ENCODE results near the gene HIPK4. TPM values are rescaled to one million over a fixed set of nuclear protein-coding genes. Genes with fewer than 3 reads are reported as not detected.

HIPK4 gene
- total and polyA plus RNA-seq, 2 of the 8 experiments (the other 6 are each of a cell fraction or from before 2014, with no cell fraction given), result 0.15 to 0.57 TPM

DNA sequence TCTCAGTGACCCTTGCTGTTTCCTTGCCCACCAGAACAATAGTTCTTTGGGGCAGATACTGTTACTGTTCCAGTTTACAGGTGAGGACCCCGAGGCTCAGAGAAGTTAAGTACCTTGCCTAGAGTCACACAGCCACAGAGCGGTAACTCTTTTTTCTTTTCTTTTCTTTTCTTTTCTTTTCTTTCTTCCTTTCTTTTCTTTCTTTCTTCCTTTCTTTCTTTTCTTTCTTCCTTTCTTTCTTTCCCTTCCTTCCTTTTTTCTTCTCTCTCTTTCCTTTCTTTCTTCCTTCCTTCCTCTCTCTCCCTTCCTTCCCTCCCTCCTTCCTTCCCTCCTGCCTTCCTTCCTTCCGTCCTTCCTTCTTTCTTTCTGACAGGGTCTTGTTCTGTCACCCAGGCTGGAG lies 28.1 kb upstream of the HIPK4 start:
- Histone ChIP-seq H3K9ac (replicated peaks in 1 of 4; ENCODE audit: extremely low read depth in 1 of 4, low read depth in 3 of 4, low read length in 3 of 4) (no peak overlapping the region), H3K9me3 (ENCODE audit: insufficient read depth in 2 of 2, low read depth in 1 of 2, low read length in 1 of 2) (no peaks in the 10 kb centered on the region), H3K23ac (ENCODE audit: insufficient read length) (no peak overlapping the region), H3K4me2 (ENCODE audit: insufficient read depth in 1 of 2, low read depth in 2 of 2, low read length in 2 of 2) (no peak overlapping the region), H3K56ac (replicated peaks; ENCODE audit: insufficient read length, low read depth, low read length) (no peak overlapping the region), H3K14ac (ENCODE audit: insufficient read length) (no peak overlapping the region), H3K27me3 (replicated peaks in 1 of 4; ENCODE audit: control insufficient read depth in 3 of 4, extremely low read depth in 1 of 4, insufficient read depth in 3 of 4, low read length in 3 of 4) (no peaks in the 10 kb centered on the region; a peak in 1 of 7 replicates), H2AFZ (ENCODE audit: low read length) (no peak overlapping the region), H2AK5ac (ENCODE audit: low read depth, low read length) (no peak overlapping the region), H4K5ac (ENCODE audit: insufficient read length, low read depth, low read length) (no peak overlapping the region), H3K79me2 (ENCODE audit: control insufficient read depth in 1 of 2, insufficient read depth in 2 of 2, low read length in 2 of 2) (no peaks in the 10 kb centered on the region), H3K23me2 (ENCODE audit: low read depth, low read length) (peaks cover 3% of the 10 kb centered on the region; the same call in 1 of the 2 replicates), H4K8ac (ENCODE audit: extremely low read depth, insufficient read depth, low read length) (no peak overlapping the region), H4K20me1 (replicated peaks in 1 of 2; ENCODE audit: control insufficient read depth in 1 of 2, insufficient read depth in 2 of 2, low read length in 2 of 2) (no peaks in the 10 kb centered on the region), H3K4me1 (replicated peaks in 1 of 4; ENCODE audit: control insufficient read depth in 3 of 4, insufficient read depth in 4 of 4, low read length in 3 of 4) (peaks cover 4 to 18% (median 9%) of the 10 kb centered on the region in 4 experiments), H3K18ac (ENCODE audit: extremely low read depth, low read length) (no peak overlapping the region), H4K91ac (replicated peaks; ENCODE audit: insufficient read length, low read length) (no peak overlapping the region), H2BK20ac (ENCODE audit: low read length) (no peak overlapping the region), H3K79me1 (ENCODE audit: low read depth, low read length) (no peaks in the 10 kb centered on the region), H3K4ac (replicated peaks; ENCODE audit: insufficient read length, low read depth, low read length) (no peak overlapping the region), H2BK12ac (ENCODE audit: low read depth, low read length) (no peak overlapping the region), H3K27ac (ENCODE audit: low read depth, low read length) (no peak overlapping the region), H2BK120ac (replicated peaks; ENCODE audit: low read depth, low read length) (no peak overlapping the region), H3K36me3 (ENCODE audit: control insufficient read depth in 2 of 4, insufficient read depth in 4 of 4, low read length in 3 of 4) (peaks cover 0 to 2% (median 0%) of the 10 kb centered on the region in 4 experiments; a peak in 2 of 8 replicates), H2BK15ac (ENCODE audit: low read length) (no peak overlapping the region), H2BK5ac (ENCODE audit: low read depth, low read length) (no peak overlapping the region), H3K4me3 (ENCODE audit: extremely low read depth in 1 of 4, insufficient read depth in 2 of 4, low read depth in 3 of 4, low read length in 4 of 4) (no peak overlapping the region)
- DNase-seq (ENCODE audit: low read depth in 1 of 2, low spot score in 2 of 2), result no peak
- CTCF ChIA-PET (ENCODE audit: partially characterized antibody), result interaction anchor here (1.4 to 4.4 kb wide), 5 partner anchors 9 to 113 kb away, joined by 3 to 41 read pairs (median 6); partner anchors contain the start of genes BLVRB and SPTBN4
- POLR2A ChIA-PET (ENCODE audit: partially characterized antibody), result interaction anchor here (0.9 to 3.1 kb wide), 5 partner anchors 10 to 29 kb away, joined by 3 to 14 read pairs (median 7); partner anchors contain the start of gene HIPK4
- WGBS, 2 experiments (ENCODE audit: extremely low coverage in 1 of 2, insufficient coverage in 1 of 2, insufficient read length in 1 of 2, insufficient replicate concordance in 2 of 2, low coverage in 1 of 2, low lambda C conversion rate in 2 of 2, missing lambda C conversion rate in 1 of 2), result 90% methylated on average over 3 of the region's 3 CpGs; no CpG with 5 or more reads in 1 of the 2 experiments
- FAIRE-seq, result no peak
- TF ChIP-seq CHD2 (IDR thresholded peaks at IDR 0.05; ENCODE audit: low read length) (no peak), SP4 (IDR thresholded peaks at IDR 0.05; ENCODE audit: low read length) (no peak), MAFK (IDR thresholded peaks at IDR 0.05; ENCODE audit: low read depth, low read length) (no peak), KDM1A (IDR thresholded peaks at IDR 0.05; ENCODE audit: borderline replicate concordance, low read length) (0 out of 2 replicates have a peak, but pooled peaks have one; percentile 30)

All from H1 (cell line).